GM18502 (cell line): ENCODE results near the gene ANAPC16.

ENCODE experiments used
- ATAC-seq: cut with Tn5 transposase; IDR thresholded peaks from one replicate; pipeline ENCODE4 v1.9.1; 2021; ENCODE audit warnings: mild to moderate bottlenecking; ENCODE audit not compliant: unreplicated experiment, poor library complexity

Gene ANAPC16

DNA sequence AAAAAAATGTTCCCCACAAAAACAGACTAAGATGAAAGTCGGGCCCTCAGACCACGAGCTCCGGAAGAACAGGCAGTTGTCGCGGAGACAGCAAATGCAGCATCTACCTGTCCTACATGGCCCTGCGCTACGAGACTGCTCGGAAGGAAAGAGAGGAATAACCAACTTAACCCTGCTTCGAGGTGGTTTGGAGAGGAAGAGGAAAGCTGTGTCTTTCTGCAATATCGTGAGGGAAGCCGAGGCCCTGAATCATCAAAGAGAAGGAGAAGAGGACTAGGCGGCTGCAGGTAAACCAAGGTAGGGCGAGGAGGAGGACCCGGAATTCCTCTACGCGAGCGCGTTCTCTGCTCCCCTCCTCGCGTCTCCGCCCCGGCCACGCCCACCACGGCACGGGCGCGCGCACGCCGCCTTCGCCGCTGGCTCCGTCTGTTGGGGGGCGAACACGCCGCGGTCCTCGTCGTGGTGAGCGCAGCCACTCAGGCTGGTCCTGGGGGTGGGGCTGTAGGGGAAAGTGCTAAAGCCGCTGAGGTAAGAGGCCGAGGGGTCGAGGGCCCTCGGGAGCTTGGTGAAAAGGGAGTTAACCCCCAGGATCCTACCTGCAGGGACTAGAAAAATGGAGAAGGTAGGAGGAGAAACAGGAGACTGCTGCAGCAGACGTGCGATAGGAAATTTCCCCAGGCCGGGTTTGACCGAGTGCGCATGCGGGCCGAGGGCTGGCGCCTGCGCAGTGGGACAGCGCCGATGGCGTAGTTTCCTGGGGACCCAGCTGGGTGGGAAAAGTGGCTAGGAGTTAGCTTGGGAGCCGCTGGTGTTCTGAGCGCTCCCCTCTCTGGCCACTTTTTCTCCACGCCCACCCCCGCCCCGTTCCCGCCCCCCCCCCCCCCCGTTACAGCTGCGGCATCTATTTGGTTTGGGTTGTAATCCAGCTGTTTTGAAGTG is at the start of gene ANAPC16, which contains the start of gene ASCC1:
Gene ANAPC16, plus strand, starts transcription at position 402 of the 939 bp plus-strand sequence. CDS start 7,903 bp downstream, outside the sequence.
Gene ASCC1, minus strand, starts transcription at position 666 of the 939 bp plus-strand sequence. CDS start 2,978 bp downstream, outside the sequence.
- peak; percentile 85 for ATAC-seq

DNA sequence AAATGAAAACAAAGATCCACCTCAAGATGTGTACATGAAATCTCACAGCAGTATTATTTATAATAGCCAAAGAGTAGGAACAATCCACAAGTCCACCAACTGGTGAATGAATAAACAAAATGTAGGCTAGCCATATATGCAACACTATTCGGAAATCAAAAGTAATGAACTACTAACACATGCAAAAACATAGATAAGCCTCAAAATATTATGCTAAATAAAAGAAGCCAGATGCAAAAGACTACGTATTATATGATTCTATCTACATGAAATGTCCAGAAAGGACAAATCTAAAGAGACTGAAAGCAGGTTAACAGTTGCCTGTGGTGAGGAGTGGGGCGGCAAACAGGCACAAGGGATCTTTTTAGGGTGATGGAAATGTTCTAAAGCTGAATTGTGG is 48.7 kb upstream of the ANAPC16 start:
- ATAC-seq = no peak

GRCh38 chr10:72170263-72170662 is 45.5 kb upstream of the ANAPC16 start:
- no peak for ATAC-seq

GRCh38 chr10:72170733-72171132 is 45.1 kb upstream of the ANAPC16 start:
- ATAC-seq = no peak

GRCh38 chr10:72171175-72171630 is 44.6 kb upstream of the ANAPC16 start:
- ATAC-seq = no peak

GRCh38 chr10:72173262-72173618 is 42.6 kb upstream of the ANAPC16 start:
- no peak for ATAC-seq

GRCh38 chr10:72173619-72174296 is 42.1 kb upstream of the ANAPC16 start:
- peak; percentile 77 for ATAC-seq

GRCh38 chr10:72174297-72174662 is 41.5 kb upstream of the ANAPC16 start:
- ATAC-seq = no peak

GRCh38 chr10:72175149-72175548 is 40.7 kb upstream of the ANAPC16 start:
- ATAC-seq = no peak

DNA sequence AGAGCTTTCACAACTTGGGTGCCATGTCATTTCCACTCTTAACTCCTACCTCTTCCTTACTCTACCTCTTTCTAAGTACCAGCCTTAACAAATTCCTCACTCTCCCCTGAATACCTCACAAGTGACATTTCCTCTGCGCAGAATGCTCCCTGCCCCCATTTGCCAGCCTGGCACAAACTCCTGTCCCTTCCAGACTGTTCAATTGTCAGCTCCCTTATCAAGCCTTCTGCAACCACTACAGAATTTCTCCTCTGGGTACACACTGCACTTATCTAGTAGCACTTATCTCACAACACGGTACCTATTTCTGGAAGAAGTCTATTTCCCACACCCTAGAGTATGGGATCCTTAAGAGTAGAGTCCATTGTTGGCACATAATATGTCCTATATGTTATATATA is 39.1 kb upstream of the ANAPC16 start:
- ATAC-seq = no peak

DNA sequence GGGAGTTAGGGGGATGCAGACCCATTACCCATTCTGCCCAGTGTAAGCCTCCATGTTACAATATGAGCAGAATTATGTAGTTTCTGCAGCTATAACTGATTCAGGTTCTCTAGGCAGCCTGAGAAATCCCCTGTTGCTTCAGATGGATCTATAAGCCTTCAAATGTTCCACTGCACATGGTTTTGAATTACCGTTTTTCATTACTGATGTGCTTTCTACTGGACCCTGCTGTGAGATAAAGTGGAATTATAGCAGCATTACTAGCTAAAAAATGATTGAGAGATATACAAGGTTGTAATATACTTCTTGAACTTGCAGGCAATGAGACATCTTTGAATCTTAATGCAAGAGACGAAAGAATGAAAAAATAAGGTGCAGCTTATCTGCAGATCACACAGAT is 38.4 kb upstream of the ANAPC16 start:
- no peak for ATAC-seq

GRCh38 chr10:72184156-72184555 is 31.7 kb upstream of the ANAPC16 start:
- no peak for ATAC-seq

- no peak for ATAC-seq
Measured at GRCh38 chr10:72186258-72186981, 29.4 kb upstream of the ANAPC16 start.

DNA sequence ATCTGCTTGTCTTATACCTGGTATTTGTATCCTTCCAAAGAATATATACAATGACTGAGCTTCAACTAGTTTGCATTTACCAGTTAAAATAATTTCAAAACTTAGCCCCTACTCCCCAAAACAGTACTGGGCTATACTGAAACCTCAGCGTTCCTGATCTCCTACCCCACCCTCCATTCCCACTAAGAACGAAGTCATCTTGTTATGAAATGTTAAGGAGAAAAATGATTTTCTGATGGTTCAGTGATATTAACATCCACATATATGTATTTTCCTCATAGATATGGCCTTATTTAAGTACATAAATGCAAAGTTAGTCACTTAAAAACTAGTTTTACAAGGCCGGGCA is 28.9 kb upstream of the ANAPC16 start:
- ATAC-seq = no peak

- ATAC-seq = no peak
Measured at GRCh38 chr10:72194949-72195348, 20.9 kb upstream of the ANAPC16 start.

DNA sequence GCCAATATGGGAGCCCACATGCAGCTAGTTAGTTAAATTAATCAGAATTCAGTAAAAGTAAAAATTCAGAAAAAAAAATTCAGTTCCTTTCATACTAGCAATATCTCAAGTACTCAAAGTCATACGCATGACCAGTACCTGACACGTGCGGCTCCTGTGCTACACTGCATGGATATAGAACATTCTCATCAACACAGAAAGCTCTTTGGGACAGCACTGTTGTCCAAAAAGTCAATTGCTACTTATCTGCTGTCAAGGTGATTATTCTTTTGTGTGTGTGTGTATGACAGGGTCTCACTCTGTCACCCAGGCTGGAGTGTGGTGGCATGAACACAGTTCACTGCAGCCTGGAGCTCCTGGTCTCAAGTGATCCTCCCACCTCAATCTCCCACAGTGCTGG is 14.9 kb upstream of the ANAPC16 start:
- ATAC-seq = no peak

- no peak for ATAC-seq
Measured at GRCh38 chr10:72201293-72201692, 14.5 kb upstream of the ANAPC16 start.

- ATAC-seq = no peak
Measured at GRCh38 chr10:72204296-72204695, 11.5 kb upstream of the ANAPC16 start.

GRCh38 chr10:72204724-72205123 is 11.1 kb upstream of the ANAPC16 start:
- ATAC-seq = no peak

- no peak for ATAC-seq
Measured at GRCh38 chr10:72206511-72207229, 9.1 kb upstream of the ANAPC16 start.
